SK-MEL-5 (cell line): ENCODE measurements around the gene GLYATL1. TPM values are rescaled to one million over a fixed set of nuclear protein-coding genes. Genes with fewer than 3 reads are reported as not detected.

Experiments
- DNase-seq: peaks from one replicate; pipeline ENCODE4 v3.0.0-alpha.2; 2016; ENCODE audit warnings: low read depth, low spot score
- in situ Hi-C: cut with HindIII; loops from 2 replicates; pipeline ENCODE4 v1.10.0; 2016; ENCODE audit warnings: low sequenced_read_pairs, high pct_unique_total_duplicates, low pct_unique_long_range_greater_than_20kb
- total RNA-seq: library from RNA; depleted of rRNA; stranded (reverse); fragments of >200 nt; shearing (Covaris generic); gene quantifications from 2 replicates; pipeline ENCODE4 v1.2.3, GENCODE V29; 2014

The GLYATL1 gene
- total RNA-seq, 1 experiment from 2014 or later: not detected

- in situ Hi-C loops: no loop called here
- DNase-seq: no peak
Measured at GRCh38 chr11:58922479-58922878, 16.8 kb upstream of the GLYATL1 start.

GRCh38 chr11:58923300-58923788, 15.9 kb upstream of the GLYATL1 start:
- DNase-seq: peak; percentile 48
- in situ Hi-C loops: no loop called here

DNA sequence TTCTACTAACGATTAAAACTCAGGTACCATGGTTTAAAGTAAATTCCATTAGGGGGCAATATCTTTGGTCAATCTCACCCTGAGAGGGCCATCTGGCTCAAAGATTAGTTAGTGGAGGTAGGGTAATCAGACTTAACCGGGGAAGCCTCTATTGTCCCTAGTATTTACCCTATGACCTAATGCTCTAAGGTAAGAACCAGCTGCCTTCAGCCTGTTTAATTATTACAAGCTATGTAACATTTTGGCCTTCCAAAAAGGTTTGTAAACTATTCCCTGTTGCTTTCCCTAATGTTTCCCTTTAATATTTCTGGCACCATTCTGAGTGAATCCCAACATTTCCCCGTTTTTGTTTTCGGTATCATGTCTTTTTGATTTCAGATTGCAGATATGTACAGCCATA, 15.1 kb upstream of the GLYATL1 start:
- in situ Hi-C loops: no loop called here
- DNase-seq: no peak

GRCh38 chr11:58926251-58926650, 13.0 kb upstream of the GLYATL1 start:
- no peak for DNase-seq
- in situ Hi-C loops: no loop called here

- in situ Hi-C loops: no loop called here
- no peak for DNase-seq
Measured at GRCh38 chr11:58926695-58927094, 12.6 kb upstream of the GLYATL1 start.

DNA sequence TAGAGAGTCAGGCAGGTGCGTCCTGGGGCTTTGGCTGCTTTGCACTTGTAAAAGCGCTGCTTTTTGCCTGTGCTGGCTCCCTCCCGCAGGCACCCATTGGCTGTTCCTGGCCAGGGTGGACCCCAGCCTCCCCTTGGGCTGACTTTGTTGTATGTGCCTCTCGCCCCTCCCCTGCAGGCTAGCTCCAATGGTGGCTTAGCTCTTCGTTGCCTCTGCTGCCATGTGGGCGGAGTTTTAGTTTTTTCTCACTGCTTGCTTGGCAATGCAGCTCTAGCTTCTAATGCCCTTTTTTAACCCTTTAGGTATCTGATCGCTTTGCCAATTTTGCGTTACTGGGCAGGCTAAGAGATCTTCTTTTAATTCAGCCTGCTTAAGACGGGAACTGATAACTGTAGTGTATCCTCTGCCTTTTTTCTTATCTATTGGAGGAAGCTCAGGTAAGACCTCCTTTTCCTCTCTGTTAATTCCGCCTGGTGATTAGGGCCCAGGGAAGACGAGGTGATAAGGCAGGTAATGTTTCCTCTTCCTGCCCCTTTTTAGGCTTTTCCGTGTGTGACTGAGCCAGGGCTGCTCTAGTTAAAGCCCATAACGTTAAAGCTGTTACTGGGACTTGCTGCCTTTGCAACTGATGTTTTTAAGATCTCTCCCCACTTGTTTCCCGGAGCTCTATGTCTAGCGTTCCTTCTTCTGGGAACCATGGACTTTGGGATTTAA, 11.7 kb upstream of the GLYATL1 start:
- DNase-seq: peak; percentile 50
- in situ Hi-C loops: no loop called here

- in situ Hi-C loops: no loop called here
- no peak for DNase-seq
Measured at GRCh38 chr11:58928107-58928499, 11.2 kb upstream of the GLYATL1 start.

GRCh38 chr11:58928691-58929090, 10.6 kb upstream of the GLYATL1 start:
- in situ Hi-C loops: no loop called here
- no peak for DNase-seq

- DNase-seq: no peak
- in situ Hi-C loops: no loop called here
Measured at GRCh38 chr11:58930926-58931325, 8.4 kb upstream of the GLYATL1 start.

DNA sequence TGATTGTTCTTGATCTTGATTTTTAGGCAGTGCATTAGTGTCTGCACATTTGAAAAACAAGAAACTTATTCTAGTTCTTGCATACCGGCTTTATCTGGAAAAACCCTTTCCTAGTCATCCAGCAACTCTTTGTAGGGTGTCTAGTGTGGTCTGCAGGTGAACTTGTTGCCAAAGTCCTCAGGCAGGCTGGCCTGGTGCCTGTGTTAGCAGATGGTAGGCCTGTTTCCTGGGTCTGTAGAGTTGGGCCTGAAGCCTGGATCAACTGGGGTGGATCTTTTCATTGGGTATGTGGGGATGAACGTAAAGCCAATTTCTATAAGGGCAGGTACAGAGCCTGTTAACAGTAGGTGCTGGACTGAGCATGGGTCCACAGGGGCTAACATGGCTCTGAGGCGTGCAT, 5.6 kb upstream of the GLYATL1 start:
- DNase-seq: no peak
- in situ Hi-C loops: no loop called here

DNA sequence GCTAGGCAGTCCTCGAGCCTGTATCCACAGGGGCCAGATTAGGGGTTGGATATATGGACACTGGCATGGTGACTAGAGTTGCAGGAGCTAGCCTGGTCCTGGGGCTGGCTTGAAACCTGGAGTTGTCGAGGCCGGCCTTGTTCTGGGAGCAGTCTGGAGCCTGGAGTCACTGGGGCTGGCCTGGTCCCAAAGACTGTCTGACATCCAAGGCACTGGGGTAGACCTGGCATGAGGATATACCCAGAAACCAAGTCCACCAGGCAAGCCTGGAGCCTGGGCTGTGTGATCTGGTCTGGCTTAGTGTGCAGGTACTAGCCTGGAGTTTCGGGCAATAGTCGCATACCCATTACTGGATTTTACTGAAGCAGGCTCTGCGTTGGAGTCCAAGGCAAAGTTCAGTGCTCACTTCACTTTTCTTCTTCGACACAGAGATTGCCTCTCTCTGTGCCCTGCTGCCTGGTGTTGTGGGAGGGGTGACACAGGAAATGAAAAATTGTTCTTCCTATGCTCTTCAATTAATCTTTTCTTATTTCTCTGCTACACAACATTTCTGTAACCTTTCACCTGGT, 4.3 kb upstream of the GLYATL1 start:
- in situ Hi-C loops: no loop called here
- no peak for DNase-seq

DNA sequence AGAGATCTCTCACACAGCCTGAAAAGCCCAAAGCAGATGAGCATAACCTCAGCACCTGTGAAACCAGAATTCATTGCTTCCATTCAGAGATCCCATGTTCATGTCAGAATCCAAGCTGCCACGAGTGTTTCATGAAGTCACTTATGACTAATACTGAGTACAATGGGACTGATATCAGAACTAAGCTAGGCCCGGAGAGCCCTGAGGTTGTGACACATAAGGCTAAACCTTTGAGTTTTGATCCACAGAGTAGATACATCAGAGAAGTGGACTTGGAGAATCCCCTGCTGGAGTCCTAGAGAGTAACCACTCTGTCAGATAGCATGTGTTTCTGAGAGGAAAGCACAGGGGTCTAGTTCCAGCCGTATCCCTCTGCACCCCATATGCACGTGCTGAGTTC, 890 bp upstream of the GLYATL1 start:
- no peak for DNase-seq

DNA sequence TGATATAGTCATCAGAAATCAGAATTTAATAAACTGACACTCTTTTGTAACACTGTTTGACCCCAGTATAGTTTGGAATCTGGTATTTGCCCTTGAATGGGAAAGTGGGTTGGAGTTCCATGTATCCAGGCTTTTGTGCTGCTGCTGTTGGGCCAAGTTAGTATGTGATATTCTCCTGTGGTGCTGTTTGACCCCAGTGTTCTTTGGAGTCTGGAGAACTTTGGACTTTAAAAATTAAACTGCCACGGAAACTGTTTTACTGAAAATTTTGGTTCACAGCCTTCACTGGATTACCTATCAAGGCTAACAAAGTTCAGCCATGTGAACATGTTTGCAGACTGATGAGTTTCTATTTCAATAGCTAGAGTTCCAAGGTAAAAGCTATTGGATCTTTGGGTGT, 740 bp downstream of the GLYATL1 start:
- in situ Hi-C loops: no loop called here
- DNase-seq: no peak

More for the DNA sequence above, 890 bp upstream of the GLYATL1 start:
- in situ Hi-C loops: no loop called here

DNA sequence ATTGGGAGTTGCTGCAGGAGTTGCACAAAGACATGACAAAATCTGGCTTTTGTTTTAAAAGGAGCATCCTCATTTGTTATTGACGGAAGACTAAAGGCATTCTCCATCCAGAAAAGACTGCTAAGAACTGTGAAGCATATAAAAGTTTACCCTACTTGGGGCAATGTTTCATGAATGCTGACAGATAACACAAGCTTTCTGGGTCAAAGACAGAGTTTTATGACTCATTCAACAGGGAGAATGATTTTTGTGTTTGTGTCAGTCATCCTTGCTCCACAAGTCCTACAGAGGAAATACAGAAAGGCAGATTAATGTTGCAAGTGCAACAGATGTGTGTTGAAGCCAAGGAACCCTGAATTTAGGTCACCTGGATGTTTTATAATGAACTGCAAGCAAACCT, 2.5 kb downstream of the GLYATL1 start:
- in situ Hi-C loops: no loop called here

DNA sequence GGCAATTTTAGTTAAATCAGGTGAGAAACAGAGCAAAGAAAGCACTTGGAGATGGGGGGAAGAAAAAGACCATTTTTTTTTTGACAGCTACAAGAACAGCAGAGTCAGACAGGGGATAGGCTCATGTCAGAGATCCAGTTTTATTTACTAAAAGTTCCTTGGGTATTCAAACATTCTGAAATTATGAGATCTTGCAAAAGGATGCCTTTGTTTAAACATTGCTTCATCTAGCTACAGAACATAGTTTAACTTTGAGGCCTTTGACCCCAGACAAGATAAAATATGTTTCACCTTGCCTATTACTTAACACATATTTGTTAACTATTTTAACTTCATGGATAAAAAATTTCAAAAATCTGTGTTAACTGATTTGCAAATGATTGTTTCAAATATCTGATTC, 6.4 kb downstream of the GLYATL1 start:
- in situ Hi-C loops: no loop called here
- DNase-seq: no peak

More for the DNA sequence above, 2.5 kb downstream of the GLYATL1 start:
- no peak for DNase-seq

- in situ Hi-C loops: no loop called here
- DNase-seq: no peak
Measured at GRCh38 chr11:58949184-58949583, 9.9 kb downstream of the GLYATL1 start.

DNA sequence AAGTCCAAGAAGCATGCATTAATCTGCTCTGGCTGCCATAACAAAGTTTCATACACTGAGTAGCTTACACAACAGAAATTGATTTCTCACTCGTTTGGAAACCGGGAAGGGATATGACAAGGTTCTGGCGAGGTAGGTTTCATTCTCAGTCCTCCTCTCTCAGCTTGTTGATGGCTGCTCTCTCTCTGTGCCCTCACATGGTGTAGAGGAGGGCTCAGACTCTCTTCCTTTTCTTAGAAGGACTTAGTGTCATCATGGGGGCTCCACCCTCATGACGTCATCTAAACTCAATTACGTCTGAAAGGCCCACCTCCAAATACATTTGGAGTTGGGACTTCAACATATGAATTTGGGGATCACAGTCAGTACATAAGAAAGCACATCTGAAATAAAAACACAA, 18.6 kb downstream of the GLYATL1 start:
- in situ Hi-C loops: no loop called here
- peak; percentile 1 for DNase-seq

- peak; percentile 56 for DNase-seq
- in situ Hi-C loops: no loop called here
Measured at GRCh38 chr11:58958500-58958899, 19.2 kb downstream of the GLYATL1 start.

GRCh38 chr11:58963551-58964104, 24.3 kb downstream of the GLYATL1 start:
- in situ Hi-C loops: no loop called here

More at GRCh38 chr11:58963551-58964104, 24.3 kb downstream of the GLYATL1 start:
- DNase-seq: peak; percentile 44
